WI38 (cell line): ENCODE measurements around the gene PCDH15.

Source experiments
- H3K4me3 ChIP-seq: 2 replicates; pipeline ENCODE4 v1.5.1; 2011; ENCODE audit warnings: low read depth, mild to moderate bottlenecking, control low read depth, low read length
- TF ChIP-seq, protein P1 (sequence below): IDR thresholded peaks from 2 replicates; pipeline ENCODE4 v1.5.1; 2012; ENCODE audit warnings: low read depth, mild to moderate bottlenecking, control low read depth, low read length

PCDH15 gene

DNA sequence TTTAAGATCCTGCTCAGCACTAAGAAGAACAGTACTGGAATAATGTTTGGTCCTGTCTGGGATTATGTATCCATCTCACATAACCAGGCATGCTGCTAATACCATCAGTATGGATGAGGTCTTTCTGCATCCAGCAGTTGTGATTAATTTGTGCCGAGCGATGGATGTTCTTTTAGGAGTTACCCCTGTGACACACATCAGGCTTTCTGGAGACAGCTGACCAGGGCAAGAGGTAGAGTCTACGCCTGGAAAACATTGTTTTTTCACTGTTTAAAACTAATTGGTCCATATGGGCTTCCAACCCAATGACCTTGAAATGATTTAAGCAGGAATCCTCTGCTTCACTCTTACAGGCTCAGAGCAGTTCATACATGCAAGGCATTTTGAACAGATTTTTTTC is 603.0 kb downstream of the PCDH15 start:
- H3K4me3 ChIP-seq: no peak overlapping the region
- TF ChIP-seq, protein P1, sequence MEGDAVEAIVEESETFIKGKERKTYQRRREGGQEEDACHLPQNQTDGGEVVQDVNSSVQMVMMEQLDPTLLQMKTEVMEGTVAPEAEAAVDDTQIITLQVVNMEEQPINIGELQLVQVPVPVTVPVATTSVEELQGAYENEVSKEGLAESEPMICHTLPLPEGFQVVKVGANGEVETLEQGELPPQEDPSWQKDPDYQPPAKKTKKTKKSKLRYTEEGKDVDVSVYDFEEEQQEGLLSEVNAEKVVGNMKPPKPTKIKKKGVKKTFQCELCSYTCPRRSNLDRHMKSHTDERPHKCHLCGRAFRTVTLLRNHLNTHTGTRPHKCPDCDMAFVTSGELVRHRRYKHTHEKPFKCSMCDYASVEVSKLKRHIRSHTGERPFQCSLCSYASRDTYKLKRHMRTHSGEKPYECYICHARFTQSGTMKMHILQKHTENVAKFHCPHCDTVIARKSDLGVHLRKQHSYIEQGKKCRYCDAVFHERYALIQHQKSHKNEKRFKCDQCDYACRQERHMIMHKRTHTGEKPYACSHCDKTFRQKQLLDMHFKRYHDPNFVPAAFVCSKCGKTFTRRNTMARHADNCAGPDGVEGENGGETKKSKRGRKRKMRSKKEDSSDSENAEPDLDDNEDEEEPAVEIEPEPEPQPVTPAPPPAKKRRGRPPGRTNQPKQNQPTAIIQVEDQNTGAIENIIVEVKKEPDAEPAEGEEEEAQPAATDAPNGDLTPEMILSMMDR: no peak

DNA sequence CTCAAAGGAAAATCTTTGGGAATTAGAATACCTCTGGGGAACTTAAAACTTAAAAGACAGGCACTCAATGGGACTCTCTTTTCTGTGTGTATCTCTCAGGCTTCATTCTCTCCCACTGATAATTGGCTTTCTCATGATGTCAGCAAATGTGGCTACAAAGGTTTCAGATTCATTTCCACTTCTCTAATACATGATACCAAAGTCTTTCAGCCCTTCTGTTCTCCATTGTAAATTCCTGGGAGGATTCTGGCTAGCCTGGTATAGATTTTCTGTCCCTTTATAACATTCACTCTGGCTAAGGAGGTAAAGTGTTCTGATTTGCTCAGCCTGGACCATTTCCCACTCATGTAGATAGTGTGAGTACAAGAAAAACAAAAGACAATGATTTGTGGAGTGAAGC is 606.2 kb downstream of the PCDH15 start:
- TF ChIP-seq, protein P1: no peak
- H3K4me3 ChIP-seq: no peak overlapping the region

DNA sequence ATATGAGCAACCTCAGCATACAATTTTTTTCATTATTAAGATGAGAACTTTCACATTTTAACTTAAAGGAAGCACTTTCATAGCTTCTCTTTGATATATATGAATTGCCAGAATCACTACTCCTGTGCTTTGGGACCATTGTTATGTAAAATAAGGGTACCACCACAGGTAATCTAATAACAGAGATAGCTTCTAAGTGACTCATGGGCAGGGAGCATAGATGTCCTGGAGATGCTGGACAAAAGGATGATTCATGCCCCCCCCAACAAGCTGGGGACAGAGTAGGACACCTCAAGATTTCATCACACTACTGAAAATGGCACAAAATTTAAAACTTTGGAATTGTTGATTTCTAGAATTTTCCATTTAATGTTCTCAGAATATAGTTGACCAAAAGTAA is 641.1 kb downstream of the PCDH15 start:
- no peak overlapping the region for H3K4me3 ChIP-seq
- TF ChIP-seq, protein P1: no peak

DNA sequence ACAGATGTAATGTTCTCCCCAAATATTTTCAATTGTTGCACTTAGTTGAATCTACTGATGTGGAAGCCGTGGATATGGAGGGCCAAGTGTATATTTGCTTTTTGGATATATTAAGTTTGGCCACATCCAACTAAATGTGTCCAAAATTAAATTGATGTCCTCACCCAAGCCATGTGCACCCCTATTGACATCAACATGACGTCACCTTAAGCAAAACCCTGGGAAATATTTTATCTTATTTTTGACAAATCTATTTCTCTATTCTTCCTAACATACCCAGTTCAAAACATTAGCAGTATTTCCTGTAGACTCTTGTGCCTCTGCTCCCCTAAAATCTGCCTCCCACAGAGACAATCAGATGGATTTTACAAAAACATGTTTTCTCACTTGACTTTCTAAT is 652.5 kb downstream of the PCDH15 start:
- TF ChIP-seq, protein P1: no peak
- no peak overlapping the region for H3K4me3 ChIP-seq

DNA sequence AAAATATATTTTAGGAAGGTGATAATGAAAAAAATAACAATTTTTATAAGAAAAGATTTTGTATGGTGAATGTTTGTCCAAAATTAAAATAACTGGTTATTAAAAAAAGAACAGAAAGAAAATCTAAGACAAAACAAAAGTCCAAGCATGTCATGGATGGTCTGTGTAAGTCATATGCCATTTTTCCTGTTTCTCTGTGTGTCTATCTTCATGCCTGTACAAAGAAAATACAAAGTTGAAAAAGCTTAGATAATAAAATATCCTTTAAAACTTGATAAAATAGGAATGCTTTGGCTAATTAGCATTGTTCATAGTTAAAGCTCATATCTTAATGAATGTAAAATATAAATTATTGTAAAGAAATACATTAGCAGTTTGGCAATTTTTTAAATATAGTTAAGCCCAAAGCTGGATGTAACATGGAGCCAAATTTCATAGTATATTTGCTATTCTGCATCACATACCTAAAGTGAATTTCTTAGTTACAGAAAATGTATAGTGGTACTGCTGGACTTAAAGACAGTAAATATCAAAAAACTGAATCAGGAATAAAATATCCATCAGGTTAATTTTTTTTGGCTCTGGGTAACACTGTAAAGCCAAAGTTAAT is 661.1 kb downstream of the PCDH15 start:
- H3K4me3 ChIP-seq: no peak overlapping the region
- TF ChIP-seq, protein P1: no peak

DNA sequence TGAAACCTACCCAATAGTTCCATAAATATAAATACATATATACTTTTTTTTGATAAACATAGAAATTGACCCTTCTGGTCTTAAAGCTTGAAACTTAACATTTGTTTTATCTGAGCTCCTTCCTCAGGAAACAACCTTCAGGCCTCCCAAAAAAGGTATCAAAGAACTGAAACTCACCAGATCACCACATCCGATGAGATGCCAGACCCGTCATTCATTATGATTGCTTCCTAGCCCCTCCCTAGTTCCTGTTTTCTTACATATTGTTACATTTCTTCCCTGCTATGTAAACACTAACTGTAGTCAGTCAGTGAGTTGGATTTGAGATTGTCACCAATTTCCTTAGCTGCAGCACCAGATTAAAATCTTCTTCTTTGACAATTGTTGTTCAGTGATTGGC is 663.6 kb downstream of the PCDH15 start:
- H3K4me3 ChIP-seq: no peak overlapping the region
- TF ChIP-seq, protein P1: no peak

DNA sequence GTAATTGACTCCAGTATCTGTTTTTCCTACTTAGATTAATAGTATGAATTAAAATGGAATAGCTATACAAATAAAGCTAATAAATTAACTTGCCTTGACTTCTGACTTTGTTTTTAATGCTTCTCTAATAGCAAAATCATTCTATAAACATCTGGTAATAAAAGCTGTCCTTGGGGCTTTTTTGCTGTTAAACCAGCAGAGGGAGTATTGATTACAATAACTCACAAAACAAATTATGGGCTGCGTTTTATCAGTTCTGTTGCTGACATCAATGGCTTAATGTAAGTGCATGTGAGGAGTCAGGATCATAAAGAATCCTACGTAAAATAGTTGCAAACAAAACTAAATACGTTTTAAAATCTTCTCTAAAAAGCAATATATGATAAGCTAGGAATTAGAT is 667.8 kb downstream of the PCDH15 start:
- H3K4me3 ChIP-seq: no peak overlapping the region
- TF ChIP-seq, protein P1: no peak
